Neural cell (in vitro differentiated cells): Measurements from ENCODE around the gene TEK. TPM values are rescaled to one million over a fixed set of nuclear protein-coding genes. Genes with fewer than 3 reads are reported as not detected.

Source experiments
- H2AFZ ChIP-seq: fragments of 200-600, 300-800 bp; sonication (generic), shearing (Covaris generic); 2 replicates; pipeline ENCODE4 v1.6.0; 2014; ENCODE audit warnings: low read depth, mild to moderate bottlenecking, antibody characterized with exemption, low read length, moderate library complexity
- H3F3A ChIP-seq: fragments of 200-600 bp; shearing (Covaris generic); 2 replicates; pipeline ENCODE4 v1.6.1; 2016; ENCODE audit warnings: mild to moderate bottlenecking, moderate library complexity, mixed read lengths, antibody characterized with exemption, low read length; ENCODE audit not compliant: insufficient read depth, poor library complexity, severe bottlenecking
- H3K27ac ChIP-seq: fragments of 200-600, 300-800 bp; sonication (generic), shearing (Covaris generic); 2 replicates; pipeline ENCODE4 v1.5.1; 2014; ENCODE audit warnings: mild to moderate bottlenecking, low read length, moderate library complexity
- H3K27me3 ChIP-seq: fragments of 300-800, 200-600 bp; sonication (generic), shearing (Covaris generic); 2 replicates; pipeline ENCODE4 v1.6.0; 2014; ENCODE audit warnings: mild to moderate bottlenecking, low read depth, low read length, moderate library complexity; ENCODE audit not compliant: insufficient read depth
- H3K36me3 ChIP-seq: fragments of 300-800, 200-600 bp; sonication (generic), shearing (Covaris generic); 2 replicates; pipeline ENCODE4 v1.5.1; 2014; ENCODE audit warnings: mild to moderate bottlenecking, antibody characterized with exemption, low read length, moderate library complexity; ENCODE audit not compliant: insufficient read depth
- H3K4me2 ChIP-seq: fragments of 300-800, 200-600 bp; sonication (generic), shearing (Covaris generic); 2 replicates; pipeline ENCODE4 v1.6.0; 2014; ENCODE audit warnings: mild to moderate bottlenecking, low read length
- H3K4me3 ChIP-seq: fragments of 300-800, 200-600 bp; sonication (generic), shearing (Covaris generic); 2 replicates; pipeline ENCODE4 v1.5.1; 2014; ENCODE audit warnings: mild to moderate bottlenecking, low read length, moderate library complexity
- H3K79me2 ChIP-seq: fragments of 200-600 bp; shearing (Covaris generic); replicated peaks from 2 replicates; pipeline ENCODE4 v1.6.0; 2014; ENCODE audit warnings: mild to moderate bottlenecking, low read length, moderate library complexity; ENCODE audit not compliant: insufficient read depth
- H3K9ac ChIP-seq: fragments of 300-800, 200-600 bp; sonication (generic), shearing (Covaris generic); 2 replicates; pipeline ENCODE4 v1.6.1; 2016; ENCODE audit warnings: mild to moderate bottlenecking, low read length, mixed read lengths
- H3K9me2 ChIP-seq: fragments of 200-600 bp; shearing (Covaris generic); 2 replicates; pipeline ENCODE4 v1.6.1; 2016; ENCODE audit warnings: mild to moderate bottlenecking, low read length, mixed read lengths; ENCODE audit not compliant: insufficient read depth
- H3K9me3 ChIP-seq: fragments of 200-600, 300-800 bp; sonication (generic), shearing (Covaris generic); 2 replicates; pipeline ENCODE4 v1.6.1; 2016; ENCODE audit warnings: mild to moderate bottlenecking, mixed run types, low read length, moderate library complexity, mixed read lengths
- H4K20me1 ChIP-seq: fragments of 200-600 bp; shearing (Covaris generic); 2 replicates; pipeline ENCODE4 v1.6.1; 2016; ENCODE audit warnings: mild to moderate bottlenecking, mixed run types; ENCODE audit not compliant: insufficient read depth
- EP300 ChIP-seq: fragments of 450-650 bp; conservative IDR thresholded peaks from 2 replicates; pipeline ENCODE4 v1.6.1; 2014; ENCODE audit warnings: antibody characterized with exemption, mild to moderate bottlenecking, moderate library complexity; ENCODE audit not compliant: poor library complexity, severe bottlenecking
- EZH2 ChIP-seq: fragments of 200-600, 300-800 bp; shearing (Covaris generic), sonication (generic); IDR thresholded peaks from 2 replicates; pipeline ENCODE4 v1.6.1; 2014; ENCODE audit warnings: antibody characterized with exemption, low read length, borderline replicate concordance, mild to moderate bottlenecking; ENCODE audit not compliant: insufficient read depth, poor library complexity, severe bottlenecking
- MXI1 ChIP-seq: fragments of 450-650 bp; conservative IDR thresholded peaks from 2 replicates; pipeline ENCODE4 v1.6.1; 2014; ENCODE audit warnings: antibody characterized with exemption, mild to moderate bottlenecking; ENCODE audit not compliant: poor library complexity, severe bottlenecking
- POLR2AphosphoS5 ChIP-seq: IDR thresholded peaks from 2 replicates; pipeline ENCODE4 v1.6.1; 2012
- RAD21 ChIP-seq: fragments of 450-650 bp; conservative IDR thresholded peaks from 2 replicates; pipeline ENCODE4 v1.6.1; 2014; ENCODE audit warnings: antibody characterized with exemption, mild to moderate bottlenecking, moderate library complexity
- SMC3 ChIP-seq: fragments of 450-650 bp; conservative IDR thresholded peaks from 2 replicates; pipeline ENCODE4 v1.6.1; 2014; ENCODE audit warnings: antibody characterized with exemption, mild to moderate bottlenecking, moderate library complexity; ENCODE audit not compliant: poor library complexity
- TAF1 ChIP-seq: IDR thresholded peaks from 2 replicates; pipeline ENCODE4 v1.6.1; 2012; ENCODE audit warnings: low read depth
- polyA plus RNA-seq: library from polyadenylated mRNA; depleted of rRNA; stranded (reverse); fragments of >200 nt; gene quantifications from 2 replicates; pipeline ENCODE4 v1.2.3, GENCODE V29; 2014
- TF ChIP-seq, protein P1 (sequence below): fragments of 450-650 bp; IDR thresholded peaks from 2 replicates; pipeline ENCODE4 v1.5.1; 2014; ENCODE audit warnings: antibody characterized with exemption, mild to moderate bottlenecking, moderate library complexity; ENCODE audit not compliant: poor library complexity, severe bottlenecking
- TF ChIP-seq, protein P2 (sequence below): IDR thresholded peaks from 2 replicates; pipeline ENCODE4 v1.6.1; 2012; ENCODE audit warnings: borderline replicate concordance

TEK gene
- polyA plus RNA-seq, 1 donor from 2014 or later: 0.83 TPM

DNA sequence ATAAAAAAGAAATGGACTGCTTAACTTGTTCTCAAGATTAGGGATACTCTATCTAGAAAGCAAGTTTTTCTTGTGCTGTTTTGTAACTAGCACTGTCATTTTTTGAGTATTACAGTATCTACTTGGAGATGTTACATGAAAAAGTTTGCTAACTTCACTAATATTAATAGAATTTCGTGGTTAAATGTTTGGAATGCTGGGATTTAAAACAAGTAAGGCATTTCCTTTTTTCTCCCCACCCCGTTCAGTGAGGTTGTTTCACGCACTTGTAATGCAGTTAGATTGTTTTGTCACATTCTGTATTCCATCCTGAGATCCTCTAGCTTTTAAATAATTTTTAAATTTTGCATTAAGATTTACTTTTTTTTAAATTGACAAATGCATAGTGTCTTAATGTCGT, 20.0 kb upstream of the TEK start:
- H3K27ac ChIP-seq: no peak overlapping the region
- H3K9me2 ChIP-seq: no peaks in the 10 kb centered on the region
- no peaks in the 10 kb centered on the region for H3K36me3 ChIP-seq
- H3K4me3 ChIP-seq: no peak overlapping the region
- H3K9ac ChIP-seq: no peak overlapping the region
- H4K20me1 ChIP-seq: no peaks in the 10 kb centered on the region
- H3K9me3 ChIP-seq: no peaks in the 10 kb centered on the region
- no peaks in the 10 kb centered on the region for H3K27me3 ChIP-seq
- TF ChIP-seq POLR2AphosphoS5 (no peak), TAF1 (no peak), EP300 (no peak), MXI1 (no peak), SMC3 (no peak), RAD21 (no peak), EZH2 (no peak)
- TF ChIP-seq, protein P1, sequence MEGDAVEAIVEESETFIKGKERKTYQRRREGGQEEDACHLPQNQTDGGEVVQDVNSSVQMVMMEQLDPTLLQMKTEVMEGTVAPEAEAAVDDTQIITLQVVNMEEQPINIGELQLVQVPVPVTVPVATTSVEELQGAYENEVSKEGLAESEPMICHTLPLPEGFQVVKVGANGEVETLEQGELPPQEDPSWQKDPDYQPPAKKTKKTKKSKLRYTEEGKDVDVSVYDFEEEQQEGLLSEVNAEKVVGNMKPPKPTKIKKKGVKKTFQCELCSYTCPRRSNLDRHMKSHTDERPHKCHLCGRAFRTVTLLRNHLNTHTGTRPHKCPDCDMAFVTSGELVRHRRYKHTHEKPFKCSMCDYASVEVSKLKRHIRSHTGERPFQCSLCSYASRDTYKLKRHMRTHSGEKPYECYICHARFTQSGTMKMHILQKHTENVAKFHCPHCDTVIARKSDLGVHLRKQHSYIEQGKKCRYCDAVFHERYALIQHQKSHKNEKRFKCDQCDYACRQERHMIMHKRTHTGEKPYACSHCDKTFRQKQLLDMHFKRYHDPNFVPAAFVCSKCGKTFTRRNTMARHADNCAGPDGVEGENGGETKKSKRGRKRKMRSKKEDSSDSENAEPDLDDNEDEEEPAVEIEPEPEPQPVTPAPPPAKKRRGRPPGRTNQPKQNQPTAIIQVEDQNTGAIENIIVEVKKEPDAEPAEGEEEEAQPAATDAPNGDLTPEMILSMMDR: no peak
- TF ChIP-seq, protein P2, sequence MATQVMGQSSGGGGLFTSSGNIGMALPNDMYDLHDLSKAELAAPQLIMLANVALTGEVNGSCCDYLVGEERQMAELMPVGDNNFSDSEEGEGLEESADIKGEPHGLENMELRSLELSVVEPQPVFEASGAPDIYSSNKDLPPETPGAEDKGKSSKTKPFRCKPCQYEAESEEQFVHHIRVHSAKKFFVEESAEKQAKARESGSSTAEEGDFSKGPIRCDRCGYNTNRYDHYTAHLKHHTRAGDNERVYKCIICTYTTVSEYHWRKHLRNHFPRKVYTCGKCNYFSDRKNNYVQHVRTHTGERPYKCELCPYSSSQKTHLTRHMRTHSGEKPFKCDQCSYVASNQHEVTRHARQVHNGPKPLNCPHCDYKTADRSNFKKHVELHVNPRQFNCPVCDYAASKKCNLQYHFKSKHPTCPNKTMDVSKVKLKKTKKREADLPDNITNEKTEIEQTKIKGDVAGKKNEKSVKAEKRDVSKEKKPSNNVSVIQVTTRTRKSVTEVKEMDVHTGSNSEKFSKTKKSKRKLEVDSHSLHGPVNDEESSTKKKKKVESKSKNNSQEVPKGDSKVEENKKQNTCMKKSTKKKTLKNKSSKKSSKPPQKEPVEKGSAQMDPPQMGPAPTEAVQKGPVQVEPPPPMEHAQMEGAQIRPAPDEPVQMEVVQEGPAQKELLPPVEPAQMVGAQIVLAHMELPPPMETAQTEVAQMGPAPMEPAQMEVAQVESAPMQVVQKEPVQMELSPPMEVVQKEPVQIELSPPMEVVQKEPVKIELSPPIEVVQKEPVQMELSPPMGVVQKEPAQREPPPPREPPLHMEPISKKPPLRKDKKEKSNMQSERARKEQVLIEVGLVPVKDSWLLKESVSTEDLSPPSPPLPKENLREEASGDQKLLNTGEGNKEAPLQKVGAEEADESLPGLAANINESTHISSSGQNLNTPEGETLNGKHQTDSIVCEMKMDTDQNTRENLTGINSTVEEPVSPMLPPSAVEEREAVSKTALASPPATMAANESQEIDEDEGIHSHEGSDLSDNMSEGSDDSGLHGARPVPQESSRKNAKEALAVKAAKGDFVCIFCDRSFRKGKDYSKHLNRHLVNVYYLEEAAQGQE: no peak
- no peaks in the 10 kb centered on the region for H3K79me2 ChIP-seq
- H3F3A ChIP-seq: no peaks in the 10 kb centered on the region
- H3K4me2 ChIP-seq: no peak overlapping the region
- H2AFZ ChIP-seq: no peak overlapping the region

DNA sequence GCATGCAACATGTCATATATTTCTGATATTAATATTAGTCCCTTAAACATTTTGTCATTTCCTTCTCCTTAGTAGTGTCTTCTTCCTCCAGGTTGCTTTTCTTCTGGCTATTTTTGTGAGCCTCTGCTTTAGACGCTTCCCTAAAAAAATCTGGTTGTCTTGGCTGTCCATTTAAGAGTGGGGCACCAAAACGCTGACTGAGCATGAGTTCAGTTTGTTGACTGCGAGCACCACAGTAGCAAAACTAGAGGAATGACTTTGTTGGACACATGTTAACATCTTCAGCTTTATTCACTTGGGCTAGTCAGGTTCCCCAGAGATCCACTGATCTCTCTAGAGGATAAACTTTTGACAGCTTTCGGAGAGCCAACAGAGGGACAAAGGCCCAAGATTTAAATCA, 19.3 kb upstream of the TEK start:
- H3K27ac ChIP-seq: no peak overlapping the region
- H3K27me3 ChIP-seq: no peaks in the 10 kb centered on the region
- no peak overlapping the region for H3K4me2 ChIP-seq

More for the DNA sequence above, 19.3 kb upstream of the TEK start:
- Histone ChIP-seq H3F3A (no peaks in the 10 kb centered on the region), H3K79me2 (no peaks in the 10 kb centered on the region), H3K9me2 (no peaks in the 10 kb centered on the region), H3K4me3 (no peak overlapping the region), H3K9me3 (no peaks in the 10 kb centered on the region), H3K36me3 (no peaks in the 10 kb centered on the region), H3K9ac (no peak overlapping the region), H2AFZ (no peak overlapping the region), H4K20me1 (no peaks in the 10 kb centered on the region)
- TF ChIP-seq, protein P2: no peak
- no peak for TF ChIP-seq EP300
- no peak for TF ChIP-seq MXI1
- no peak for TF ChIP-seq SMC3
- no peak for TF ChIP-seq TAF1
- TF ChIP-seq, protein P1: no peak
